Measurements from ENCODE around the gene GNA12.

The GNA12 gene

GRCh38 chr7:2688409-2689342 lies 155.4 kb downstream of the GNA12 start:
- no peak overlapping the region for H3K27ac ChIP-seq
- no peak for TF ChIP-seq CTCF (conservative IDR thresholded peaks at IDR 0.05)
- no peak for TF ChIP-seq ZFX (IDR thresholded peaks at IDR 0.05)

GRCh38 chr7:2687881-2688318 lies 156.2 kb downstream of the GNA12 start, which contains the start of gene AMZ1:
TSS of gene AMZ1 (plus strand) at chr7:2688202. CDS start at chr7:2700452, 12,250 bp downstream.
- TF ChIP-seq CTCF (conservative IDR thresholded peaks at IDR 0.05): no peak

GRCh38 chr7:2687338-2687869 lies 156.7 kb downstream of the GNA12 start:
- TF ChIP-seq ZFX (IDR thresholded peaks at IDR 0.05) (no peak), CTCF (conservative IDR thresholded peaks at IDR 0.05) (no peak)
- H3K27ac ChIP-seq: no peak overlapping the region

More at GRCh38 chr7:2687881-2688318, 156.2 kb downstream of the GNA12 start, which contains the start of gene AMZ1:
- H3K27ac ChIP-seq: no peak within 1 kb of the TSS

GRCh38 chr7:2686101-2686500 lies 158.0 kb downstream of the GNA12 start:
- H3K27ac ChIP-seq: no peak overlapping the region
- no peak for TF ChIP-seq ZFX (IDR thresholded peaks at IDR 0.05)
- no peak for TF ChIP-seq CTCF (conservative IDR thresholded peaks at IDR 0.05)

GRCh38 chr7:2684501-2684900 lies 159.6 kb downstream of the GNA12 start:
- TF ChIP-seq ZFX (IDR thresholded peaks at IDR 0.05): no peak
- no peak for TF ChIP-seq CTCF (conservative IDR thresholded peaks at IDR 0.05)
- H3K27ac ChIP-seq: no peak overlapping the region

GRCh38 chr7:2681929-2682799 lies 161.9 kb downstream of the GNA12 start:
- no peak overlapping the region for H3K27ac ChIP-seq
- TF ChIP-seq CTCF (conservative IDR thresholded peaks at IDR 0.05): no peak
- TF ChIP-seq ZFX (IDR thresholded peaks at IDR 0.05): no peak
